Esophagus squamous epithelium (tissue), 4 donors: ENCODE results near the gene AJUBA.

Source experiments
- POLR2A ChIP-seq, 4 donors: fragments of 450-650 bp; IDR thresholded peaks; one replicate each; pipeline ENCODE4 v1.6.1; 2017; ENCODE audit warnings: antibody characterized with exemption in 4 of 4, mild to moderate bottlenecking in 4 of 4, moderate library complexity in 3 of 4
- TF ChIP-seq, protein P1 (sequence below), 6 experiments: fragments of 450-650 bp in 4 of 6; fragments of 200-600 bp in 2 of 6; sonication (generic) in 2 of 6; IDR thresholded peaks; one replicate each; pipeline ENCODE4 v1.5.1; 2016 to 2019; ENCODE audit warnings: antibody characterized with exemption in 6 of 6, mild to moderate bottlenecking in 4 of 6, moderate library complexity in 4 of 6

DNA sequence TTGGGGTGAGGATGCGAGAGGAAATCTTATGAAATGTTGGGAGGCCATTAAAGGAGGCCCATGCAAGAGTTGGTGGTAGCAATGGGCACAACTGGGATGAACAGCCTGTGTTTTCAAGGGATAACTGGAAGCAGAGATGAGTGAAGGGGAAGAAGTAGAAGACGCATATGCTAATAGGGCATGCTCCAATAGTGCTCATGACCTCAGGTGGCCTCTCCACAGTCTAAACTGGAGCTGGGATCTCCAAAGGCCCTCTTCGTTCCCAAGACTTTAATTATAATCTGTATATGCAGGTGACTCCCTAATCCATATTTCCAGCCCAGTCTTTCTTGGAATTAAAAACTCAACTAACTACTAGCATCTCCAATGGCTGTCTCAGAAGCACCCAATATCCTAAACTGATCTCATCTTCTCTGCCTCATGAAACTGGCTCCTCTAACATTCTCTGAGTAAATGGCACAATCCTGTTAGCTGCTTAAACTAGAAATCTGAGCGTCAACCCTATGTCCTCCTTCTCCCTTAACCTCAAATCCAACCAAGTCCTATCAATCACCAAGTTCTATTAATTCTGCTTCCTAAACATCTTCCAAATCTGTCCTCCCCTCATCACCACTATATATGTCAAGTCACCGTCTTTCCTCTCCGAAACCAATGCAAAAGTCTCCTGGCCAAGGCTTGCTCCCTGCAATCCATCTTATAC is 2.8 kb upstream of the AJUBA start:
- TF ChIP-seq, protein P1, sequence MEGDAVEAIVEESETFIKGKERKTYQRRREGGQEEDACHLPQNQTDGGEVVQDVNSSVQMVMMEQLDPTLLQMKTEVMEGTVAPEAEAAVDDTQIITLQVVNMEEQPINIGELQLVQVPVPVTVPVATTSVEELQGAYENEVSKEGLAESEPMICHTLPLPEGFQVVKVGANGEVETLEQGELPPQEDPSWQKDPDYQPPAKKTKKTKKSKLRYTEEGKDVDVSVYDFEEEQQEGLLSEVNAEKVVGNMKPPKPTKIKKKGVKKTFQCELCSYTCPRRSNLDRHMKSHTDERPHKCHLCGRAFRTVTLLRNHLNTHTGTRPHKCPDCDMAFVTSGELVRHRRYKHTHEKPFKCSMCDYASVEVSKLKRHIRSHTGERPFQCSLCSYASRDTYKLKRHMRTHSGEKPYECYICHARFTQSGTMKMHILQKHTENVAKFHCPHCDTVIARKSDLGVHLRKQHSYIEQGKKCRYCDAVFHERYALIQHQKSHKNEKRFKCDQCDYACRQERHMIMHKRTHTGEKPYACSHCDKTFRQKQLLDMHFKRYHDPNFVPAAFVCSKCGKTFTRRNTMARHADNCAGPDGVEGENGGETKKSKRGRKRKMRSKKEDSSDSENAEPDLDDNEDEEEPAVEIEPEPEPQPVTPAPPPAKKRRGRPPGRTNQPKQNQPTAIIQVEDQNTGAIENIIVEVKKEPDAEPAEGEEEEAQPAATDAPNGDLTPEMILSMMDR (IDR thresholded peaks at IDR 0.05), result no peak
- no peak for TF ChIP-seq POLR2A (IDR thresholded peaks at IDR 0.05)
